Psoas muscle (tissue), 8 donors: Measurements from ENCODE around the gene TOLLIP. TPM values are rescaled to one million over a fixed set of nuclear protein-coding genes. Genes with fewer than 3 reads are reported as not detected.

Experiments
- ATAC-seq, 4 donors: fragments of 200-7000 bp; cut with Tn5 transposase; one replicate each; pipeline ENCODE4 v1.9.1; 2020; ENCODE audit warnings: moderate library complexity in 3 of 4, mild to moderate bottlenecking in 2 of 4
- DNase-seq, 2 donors: peaks; one replicate each; pipeline ENCODE4 v3.0.0-alpha.2; 2020
- H3K27ac ChIP-seq: fragments of 200-600 bp; one replicate; pipeline ENCODE4 v1.8.0; 2022
- H3K27me3 ChIP-seq, 3 donors: fragments of 200-600 bp in 1 of 3; one replicate each; pipeline versions ENCODE4 v1.6.1 to v1.8.0; 2013 to 2022; ENCODE audit warnings: low read length in 2 of 3, mild to moderate bottlenecking in 2 of 3, moderate library complexity in 1 of 3; ENCODE audit not compliant: insufficient read depth in 3 of 3
- H3K36me3 ChIP-seq, 2 donors: fragments of 200-600 bp in 1 of 2; one replicate each; pipeline versions ENCODE4 v1.6.1 to v1.8.0; 2013 to 2022; ENCODE audit warnings: low read depth in 1 of 2, mild to moderate bottlenecking in 1 of 2, moderate library complexity in 1 of 2; ENCODE audit not compliant: insufficient read depth in 1 of 2
- H3K4me1 ChIP-seq: fragments of 200-600 bp; one replicate; pipeline ENCODE4 v1.8.0; 2022
- H3K4me3 ChIP-seq: fragments of 200-600 bp; one replicate; pipeline ENCODE4 v1.8.0; 2022; ENCODE audit warnings: mild to moderate bottlenecking
- H3K9me3 ChIP-seq: fragments of 200-600 bp; one replicate; pipeline ENCODE4 v1.8.0; 2022
- WGBS, 3 donors: extraction: QIAGEN DNeasy Blood & Tissue Kit; methylation state at CpG; one replicate each; pipeline versions ENCODE4 v1.1.6 to v1.1.7; 2013; 5-methylcytosine and 5-hydroxymethylcytosine counted together
- intact Hi-C, 2 donors: fragments of 100-400 bp; cut with DNase I; formaldehyde crosslinking; loops; one replicate each; pipeline versions ENCODE4 v1.11.0 to v1.14.2; 2022
- polyA plus RNA-seq, 3 donors: library from polyadenylated mRNA; stranded (reverse); fragments of 200-250 nt; gene quantifications; one replicate each; pipeline ENCODE4 v1.2.3, GENCODE V29; 2013
- total RNA-seq, 4 donors: library from RNA; stranded (reverse); fragmentation: NEBNext Ultra II Directional in 2 of 4; extraction: Animal tissue kit (Norgen Biotek cat#: 25700) in 2 of 4; gene quantifications; one replicate each; pipeline versions ENCODE4 v1.2.1 to v1.2.4, GENCODE V29; 2021 to 2023
- TF ChIP-seq, protein P1 (sequence below): fragments of 200-600 bp; IDR thresholded peaks from one replicate; pipeline ENCODE4 v1.8.0; 2022; ENCODE audit warnings: antibody characterized with exemption
- donor health status: healthy with polysubstance abuse.
- donor health status: DM: no; HTN: no; CAD: no; lungs with moderate emphysema.
- donor health status: Bipolar disorder and iron deficiency.
- donor health status: healthy.
- donor health status: DM: yes; HTN: yes; CAD: no.
- donor health status: DM: no; HTN: no; CAD: no.
- donor health status: DM: no; HTN: no; CAD: no.
- donor health status: DM: yes; HTN: yes; CAD: no.

The TOLLIP gene
- total and polyA plus RNA-seq, 7 donors: 33.5 to 74.6 (median 56.4) TPM

- no peak for ATAC-seq
- peaks cover 2 to 76% of the 10 kb centered on the region in 2 donors for H3K36me3 ChIP-seq
- H3K9me3 ChIP-seq: no peaks in the 10 kb centered on the region
- TF ChIP-seq, protein P1, sequence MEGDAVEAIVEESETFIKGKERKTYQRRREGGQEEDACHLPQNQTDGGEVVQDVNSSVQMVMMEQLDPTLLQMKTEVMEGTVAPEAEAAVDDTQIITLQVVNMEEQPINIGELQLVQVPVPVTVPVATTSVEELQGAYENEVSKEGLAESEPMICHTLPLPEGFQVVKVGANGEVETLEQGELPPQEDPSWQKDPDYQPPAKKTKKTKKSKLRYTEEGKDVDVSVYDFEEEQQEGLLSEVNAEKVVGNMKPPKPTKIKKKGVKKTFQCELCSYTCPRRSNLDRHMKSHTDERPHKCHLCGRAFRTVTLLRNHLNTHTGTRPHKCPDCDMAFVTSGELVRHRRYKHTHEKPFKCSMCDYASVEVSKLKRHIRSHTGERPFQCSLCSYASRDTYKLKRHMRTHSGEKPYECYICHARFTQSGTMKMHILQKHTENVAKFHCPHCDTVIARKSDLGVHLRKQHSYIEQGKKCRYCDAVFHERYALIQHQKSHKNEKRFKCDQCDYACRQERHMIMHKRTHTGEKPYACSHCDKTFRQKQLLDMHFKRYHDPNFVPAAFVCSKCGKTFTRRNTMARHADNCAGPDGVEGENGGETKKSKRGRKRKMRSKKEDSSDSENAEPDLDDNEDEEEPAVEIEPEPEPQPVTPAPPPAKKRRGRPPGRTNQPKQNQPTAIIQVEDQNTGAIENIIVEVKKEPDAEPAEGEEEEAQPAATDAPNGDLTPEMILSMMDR: no peak
- peak in 1 of 2 donors; percentile 35 for DNase-seq
- no peak overlapping the region for H3K27ac ChIP-seq
- intact Hi-C loops: no loop called here
- H3K27me3 ChIP-seq: no peaks in the 10 kb centered on the region
- H3K4me3 ChIP-seq: no peak overlapping the region
- no peaks in the 10 kb centered on the region for H3K4me1 ChIP-seq
- WGBS, 3 donors: 89 to 91% (median 89%) methylated on average over 42 to 43 of the region's 43 CpGs
Observed at GRCh38 chr11:1290052-1291040, 19.1 kb downstream of the TOLLIP start.

- peak in 1 of 2 donors; percentile 42 for DNase-seq
- Histone ChIP-seq H3K27me3 (no peaks in the 10 kb centered on the region), H3K4me3 (no peak overlapping the region), H3K27ac (no peak overlapping the region), H3K4me1 (no peaks in the 10 kb centered on the region), H3K9me3 (no peaks in the 10 kb centered on the region), H3K36me3 (peaks cover 0 to 81% of the 10 kb centered on the region in 2 donors)
- intact Hi-C loops: no loop called here
- TF ChIP-seq, protein P1: no peak
- ATAC-seq: no peak
- 94 to 98% (median 96%) methylated on average over 29 to 33 of the region's 33 CpGs for WGBS, 3 donors
Observed at GRCh38 chr11:1289211-1289935, 20.1 kb downstream of the TOLLIP start.

DNA sequence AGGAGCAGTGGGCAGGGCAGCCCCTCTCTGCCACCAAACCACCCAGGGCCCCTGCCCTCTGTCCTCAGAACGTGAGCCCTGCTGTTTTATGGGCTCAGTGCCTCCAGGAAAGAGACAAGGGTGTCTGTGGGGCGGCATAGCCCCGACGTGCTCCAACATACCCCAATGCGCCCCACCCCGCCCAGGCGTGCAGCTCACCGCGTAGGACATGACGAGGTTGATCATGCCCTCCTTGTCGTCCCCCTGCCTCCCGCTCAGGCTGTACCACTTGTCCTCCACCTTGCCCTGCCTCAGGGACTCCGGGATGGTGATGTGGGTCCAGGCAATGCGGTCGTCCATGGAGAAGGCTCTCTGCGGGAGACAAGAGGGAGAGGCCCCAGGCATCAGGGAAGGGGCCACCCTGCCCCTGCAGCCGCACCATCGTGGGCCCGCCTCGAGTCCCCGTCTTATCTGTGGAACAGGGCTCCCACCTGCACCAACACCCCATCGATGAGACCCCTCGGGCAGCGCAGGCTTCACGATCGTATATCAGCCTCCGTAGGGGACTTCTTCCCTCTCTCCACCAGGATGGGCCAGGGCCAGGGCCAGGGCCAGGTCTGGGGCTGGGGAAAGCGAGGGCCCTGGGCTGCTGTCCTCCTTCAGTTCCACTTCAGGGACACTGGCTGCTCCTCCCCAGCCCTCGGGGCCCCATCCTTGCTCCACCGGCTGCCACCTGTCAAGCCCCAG, 20.8 kb downstream of the TOLLIP start:
- no peaks in the 10 kb centered on the region for H3K9me3 ChIP-seq
- peak in 1 of 2 donors; percentile 47 for DNase-seq
- H3K4me1 ChIP-seq: no peaks in the 10 kb centered on the region
- H3K4me3 ChIP-seq: no peak overlapping the region
- TF ChIP-seq, protein P1: no peak
- H3K27ac ChIP-seq: no peak overlapping the region
- H3K27me3 ChIP-seq: no peaks in the 10 kb centered on the region
- intact Hi-C loops: no loop called here
- ATAC-seq: no peak
- H3K36me3 ChIP-seq: peaks cover 0 to 84% of the 10 kb centered on the region in 2 donors
- WGBS, 3 donors: 94 to 95% (median 94%) methylated on average over 29 to 30 of the region's 30 CpGs

- Histone ChIP-seq H3K27me3 (no peaks in the 10 kb centered on the region), H3K27ac (no peak overlapping the region), H3K36me3 (peaks cover 0 to 84% of the 10 kb centered on the region in 2 donors), H3K4me1 (no peaks in the 10 kb centered on the region), H3K4me3 (no peak overlapping the region), H3K9me3 (no peaks in the 10 kb centered on the region)
- TF ChIP-seq, protein P1: no peak
- ATAC-seq: no peak
- 93 to 96% (median 94%) methylated on average over 9 of the region's 9 CpGs for WGBS, 3 donors
- DNase-seq: peak in 1 of 2 donors; percentile 28
- intact Hi-C loops: no loop called here
Observed at GRCh38 chr11:1287928-1288327, 21.5 kb downstream of the TOLLIP start.
